GM06990 (cell line): ENCODE results near the gene KRT7.

Experiments used
- DNase-seq: peaks from one replicate; pipeline ENCODE4 v3.0.0-alpha.2; 2011; ENCODE audit not compliant: insufficient read length; ENCODE audit errors: extremely low read depth
- H3K27me3 ChIP-seq: replicated peaks from 2 replicates; pipeline ENCODE4 v1.6.0; 2011; ENCODE audit warnings: low read length; ENCODE audit not compliant: control insufficient read depth, insufficient read depth
- H3K36me3 ChIP-seq: 2 replicates; pipeline ENCODE4 v1.5.1; 2011; ENCODE audit warnings: low read length; ENCODE audit not compliant: control insufficient read depth, insufficient read depth
- H3K4me3 ChIP-seq: replicated peaks from 2 replicates; pipeline ENCODE4 v1.5.1; 2011; ENCODE audit warnings: low read depth, mild to moderate bottlenecking, control low read depth, low read length
- TF ChIP-seq, protein P1 (sequence below): IDR thresholded peaks from 2 replicates; pipeline ENCODE4 v1.5.1; 2011; ENCODE audit warnings: low read length, control low read depth, mild to moderate bottlenecking, inconsistent platforms; ENCODE audit not compliant: insufficient read depth, poor library complexity, severe bottlenecking

KRT7 gene

DNA sequence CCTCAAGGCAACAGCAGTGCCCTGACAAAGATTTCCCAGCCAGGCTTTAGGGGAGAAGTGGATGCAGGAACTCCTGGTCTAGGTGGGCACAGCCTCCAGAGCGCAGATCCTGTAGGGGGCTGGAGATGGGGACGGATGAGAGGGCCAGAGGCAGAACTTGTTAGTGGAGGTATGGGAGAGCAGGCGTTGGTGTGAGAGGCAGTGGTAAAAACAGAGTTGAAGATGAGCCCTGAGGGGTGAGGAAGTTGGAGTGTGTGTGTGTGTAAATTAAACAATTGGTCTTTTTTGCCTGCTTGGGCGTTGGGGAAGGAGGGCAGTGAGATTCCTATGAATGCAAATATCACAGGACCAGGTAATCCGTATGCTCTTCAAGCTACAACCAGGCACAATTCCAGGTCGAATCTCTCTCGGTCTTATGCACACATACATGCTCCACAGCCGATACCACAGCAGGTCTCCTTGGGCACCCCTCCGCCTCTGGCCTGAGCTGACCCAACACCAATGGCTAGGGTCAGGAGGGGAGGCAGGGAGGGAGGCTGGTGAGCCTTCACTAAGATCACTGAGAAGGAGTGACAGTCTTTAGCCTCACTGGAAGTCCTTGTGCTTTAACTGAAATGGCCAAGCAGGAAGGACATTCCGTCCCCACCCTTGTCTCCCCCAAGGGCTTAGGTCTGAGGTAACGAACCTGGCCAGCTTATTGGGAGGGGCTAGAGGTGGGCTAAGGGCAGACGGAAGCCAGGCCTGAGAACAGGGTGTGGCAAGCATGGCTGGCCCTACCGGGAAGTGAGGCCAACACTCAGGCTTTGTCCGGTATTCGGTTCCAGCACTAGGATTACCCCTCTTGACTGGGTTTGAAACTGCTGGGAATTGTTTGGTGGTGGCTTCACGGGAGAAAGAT lies 1.5 kb upstream of the KRT7 start:
- H3K4me3 ChIP-seq, result no peak overlapping the region
- no peak for DNase-seq
- no peaks in the 10 kb centered on the region; the same call in 1 of the 2 replicates for H3K27me3 ChIP-seq
- TF ChIP-seq, protein P1, sequence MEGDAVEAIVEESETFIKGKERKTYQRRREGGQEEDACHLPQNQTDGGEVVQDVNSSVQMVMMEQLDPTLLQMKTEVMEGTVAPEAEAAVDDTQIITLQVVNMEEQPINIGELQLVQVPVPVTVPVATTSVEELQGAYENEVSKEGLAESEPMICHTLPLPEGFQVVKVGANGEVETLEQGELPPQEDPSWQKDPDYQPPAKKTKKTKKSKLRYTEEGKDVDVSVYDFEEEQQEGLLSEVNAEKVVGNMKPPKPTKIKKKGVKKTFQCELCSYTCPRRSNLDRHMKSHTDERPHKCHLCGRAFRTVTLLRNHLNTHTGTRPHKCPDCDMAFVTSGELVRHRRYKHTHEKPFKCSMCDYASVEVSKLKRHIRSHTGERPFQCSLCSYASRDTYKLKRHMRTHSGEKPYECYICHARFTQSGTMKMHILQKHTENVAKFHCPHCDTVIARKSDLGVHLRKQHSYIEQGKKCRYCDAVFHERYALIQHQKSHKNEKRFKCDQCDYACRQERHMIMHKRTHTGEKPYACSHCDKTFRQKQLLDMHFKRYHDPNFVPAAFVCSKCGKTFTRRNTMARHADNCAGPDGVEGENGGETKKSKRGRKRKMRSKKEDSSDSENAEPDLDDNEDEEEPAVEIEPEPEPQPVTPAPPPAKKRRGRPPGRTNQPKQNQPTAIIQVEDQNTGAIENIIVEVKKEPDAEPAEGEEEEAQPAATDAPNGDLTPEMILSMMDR, result no peak
- no peaks in the 10 kb centered on the region for H3K36me3 ChIP-seq

DNA sequence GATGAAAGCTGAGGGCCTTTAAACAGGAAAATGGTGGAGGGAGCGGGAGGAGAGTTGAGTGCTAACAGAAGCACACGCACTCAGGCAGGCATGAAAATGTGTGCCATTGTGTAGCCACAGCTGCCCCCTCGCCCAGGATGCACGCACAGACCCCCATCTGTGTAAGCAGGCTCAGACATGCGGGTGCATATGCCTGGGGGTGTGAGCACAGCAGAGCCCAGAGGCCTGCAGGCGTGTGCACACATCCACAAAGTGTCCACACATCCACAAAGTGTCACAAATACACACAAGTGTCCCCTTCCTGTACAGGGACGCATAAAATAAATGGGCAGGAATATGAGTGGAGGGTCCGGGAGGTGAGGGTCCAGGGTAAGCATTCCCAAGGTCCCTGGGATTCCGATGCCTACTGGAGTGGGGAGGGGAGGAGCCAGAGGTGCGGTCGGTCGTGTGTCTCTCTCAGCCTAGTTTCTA lies 805 bp upstream of the KRT7 start:
- DNase-seq, result no peak
- no peaks in the 10 kb centered on the region for H3K36me3 ChIP-seq
- TF ChIP-seq, protein P1, result no peak
- H3K27me3 ChIP-seq, result no peaks in the 10 kb centered on the region; the same call in 1 of the 2 replicates
- no peak overlapping the region for H3K4me3 ChIP-seq

DNA sequence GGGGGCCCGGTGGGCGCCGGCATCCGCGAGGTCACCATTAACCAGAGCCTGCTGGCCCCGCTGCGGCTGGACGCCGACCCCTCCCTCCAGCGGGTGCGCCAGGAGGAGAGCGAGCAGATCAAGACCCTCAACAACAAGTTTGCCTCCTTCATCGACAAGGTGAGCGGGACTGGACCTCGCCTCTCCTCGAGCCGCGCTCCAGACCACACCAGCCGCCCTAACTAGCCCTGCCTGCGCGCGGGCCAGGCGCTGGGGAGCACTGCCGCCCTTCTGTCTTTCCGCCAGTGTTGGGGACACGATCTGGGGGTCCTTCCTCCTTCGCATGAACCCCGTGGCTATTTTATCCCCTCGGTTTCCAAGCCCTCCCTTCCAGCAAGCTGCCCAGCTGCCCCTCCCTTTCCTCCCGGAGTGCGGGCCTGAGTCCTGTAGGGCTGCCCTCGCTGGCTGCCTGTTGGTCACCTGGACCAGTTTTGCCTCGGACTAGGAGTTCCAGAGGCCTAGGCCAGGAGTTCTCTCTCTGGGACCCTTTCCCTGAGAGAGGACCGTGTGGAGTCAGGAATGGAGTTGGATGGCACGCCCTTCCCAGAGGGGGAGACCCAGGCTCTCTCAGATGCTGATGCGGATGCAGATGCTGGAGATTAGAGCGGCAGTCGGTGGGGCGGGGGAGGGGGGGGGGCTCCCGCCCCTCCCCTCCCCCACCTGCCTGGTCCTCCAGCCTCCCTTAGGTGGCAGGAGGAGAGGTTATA lies 592 bp downstream of the KRT7 start:
- H3K4me3 ChIP-seq, result no peak overlapping the region
- no peak for DNase-seq
- no peaks in the 10 kb centered on the region for H3K36me3 ChIP-seq
- TF ChIP-seq, protein P1, result no peak
- H3K27me3 ChIP-seq, result no peaks in the 10 kb centered on the region; the same call in 1 of the 2 replicates

DNA sequence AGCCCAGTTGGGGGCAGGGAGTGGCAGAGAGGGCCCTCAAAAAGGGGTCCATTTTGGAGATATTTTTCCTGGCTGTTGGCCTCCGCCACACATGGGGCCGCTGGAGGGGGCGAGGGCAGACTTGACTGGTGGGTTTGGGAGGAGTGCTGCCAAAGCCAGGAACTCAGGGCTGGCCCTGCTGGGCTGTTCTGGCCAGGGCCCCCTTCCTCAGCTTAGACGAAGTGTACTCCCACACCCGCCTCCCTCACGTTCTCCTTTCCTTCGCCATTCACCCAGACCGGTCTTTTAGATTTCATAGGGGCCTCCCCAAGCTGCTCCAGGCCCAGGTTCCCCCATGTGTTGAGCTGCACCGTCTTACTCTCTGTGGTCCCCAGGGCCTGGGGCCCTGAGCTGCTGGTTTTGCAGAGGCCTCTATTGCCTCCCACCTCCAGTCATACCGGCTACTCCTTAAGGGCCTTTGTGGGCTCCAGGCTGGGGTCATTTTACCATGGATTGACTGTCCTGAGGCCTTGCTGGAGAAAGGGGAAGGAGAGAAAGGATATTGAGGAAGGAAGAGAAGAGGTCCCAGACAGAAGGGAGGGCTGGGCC lies 1.3 kb downstream of the KRT7 start:
- no peak for DNase-seq
- TF ChIP-seq, protein P1, result no peak
- Histone ChIP-seq H3K27me3 (no peaks in the 10 kb centered on the region; the same call in 1 of the 2 replicates), H3K4me3 (no peak overlapping the region), H3K36me3 (no peaks in the 10 kb centered on the region)

- Histone ChIP-seq H3K36me3 (no peaks in the 10 kb centered on the region), H3K27me3 (no peaks in the 10 kb centered on the region; the same call in 1 of the 2 replicates)
These were observed 2.1 kb downstream of the KRT7 start for GRCh38 chr12:52235001-52235764.

More at GRCh38 chr12:52235001-52235764, 2.1 kb downstream of the KRT7 start:
- H3K4me3 ChIP-seq, result no peak overlapping the region
- TF ChIP-seq, protein P1, result no peak
- DNase-seq, result no peak
